ENCODE measurements around the gene SLC30A9.

Gene SLC30A9

DNA sequence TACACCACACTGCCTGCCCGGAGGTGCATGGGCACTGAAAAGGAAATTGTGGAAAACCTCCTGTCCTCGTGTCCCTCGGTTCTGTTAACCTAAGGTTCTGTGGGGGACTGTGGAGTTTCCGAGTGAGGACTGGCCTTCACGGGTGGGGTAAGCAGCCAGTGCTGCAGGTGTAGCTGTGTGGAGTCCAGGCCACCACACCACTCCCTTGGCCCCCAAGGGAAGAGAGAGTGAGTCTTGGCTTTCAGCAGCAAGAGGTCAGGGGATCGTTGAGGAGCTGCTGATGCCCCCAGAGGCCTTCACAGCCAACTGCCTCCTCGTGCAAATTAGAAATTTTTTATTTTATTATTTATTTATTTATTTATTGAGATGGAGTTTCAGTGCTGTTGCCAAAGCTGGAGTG is 141.8 kb downstream of the SLC30A9 start:
- TF ChIP-seq, protein P1, sequence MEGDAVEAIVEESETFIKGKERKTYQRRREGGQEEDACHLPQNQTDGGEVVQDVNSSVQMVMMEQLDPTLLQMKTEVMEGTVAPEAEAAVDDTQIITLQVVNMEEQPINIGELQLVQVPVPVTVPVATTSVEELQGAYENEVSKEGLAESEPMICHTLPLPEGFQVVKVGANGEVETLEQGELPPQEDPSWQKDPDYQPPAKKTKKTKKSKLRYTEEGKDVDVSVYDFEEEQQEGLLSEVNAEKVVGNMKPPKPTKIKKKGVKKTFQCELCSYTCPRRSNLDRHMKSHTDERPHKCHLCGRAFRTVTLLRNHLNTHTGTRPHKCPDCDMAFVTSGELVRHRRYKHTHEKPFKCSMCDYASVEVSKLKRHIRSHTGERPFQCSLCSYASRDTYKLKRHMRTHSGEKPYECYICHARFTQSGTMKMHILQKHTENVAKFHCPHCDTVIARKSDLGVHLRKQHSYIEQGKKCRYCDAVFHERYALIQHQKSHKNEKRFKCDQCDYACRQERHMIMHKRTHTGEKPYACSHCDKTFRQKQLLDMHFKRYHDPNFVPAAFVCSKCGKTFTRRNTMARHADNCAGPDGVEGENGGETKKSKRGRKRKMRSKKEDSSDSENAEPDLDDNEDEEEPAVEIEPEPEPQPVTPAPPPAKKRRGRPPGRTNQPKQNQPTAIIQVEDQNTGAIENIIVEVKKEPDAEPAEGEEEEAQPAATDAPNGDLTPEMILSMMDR (IDR thresholded peaks at IDR 0.05; ENCODE audit: insufficient read depth, missing control alignments) = no peak
- FAIRE-seq (no peak), DNase-seq (ENCODE audit: insufficient read length, low spot score) (no peak)

DNA sequence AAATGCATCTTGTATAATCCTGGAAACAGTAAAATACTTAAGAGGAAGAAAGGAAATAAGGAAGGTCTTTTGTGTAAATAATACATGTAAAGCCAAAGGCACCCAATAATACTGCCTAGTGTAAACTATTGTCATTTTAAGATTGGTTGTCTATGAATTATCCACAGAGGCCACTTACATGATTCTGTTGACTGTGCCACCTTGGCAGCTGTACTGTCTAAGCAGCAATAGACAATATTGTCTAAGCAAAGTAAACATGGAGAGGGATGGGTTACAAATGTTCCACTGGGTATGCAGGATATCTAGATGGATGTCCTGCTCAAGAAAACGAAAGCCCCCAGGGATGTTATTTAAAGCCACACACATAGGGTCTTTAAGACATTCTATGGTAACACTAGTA is 142.7 kb downstream of the SLC30A9 start:
- DNase-seq (ENCODE audit: insufficient read length, low spot score) = no peak
- TF ChIP-seq, protein P1 (IDR thresholded peaks at IDR 0.05; ENCODE audit: insufficient read depth, missing control alignments) = no peak
- no peak for FAIRE-seq

DNA sequence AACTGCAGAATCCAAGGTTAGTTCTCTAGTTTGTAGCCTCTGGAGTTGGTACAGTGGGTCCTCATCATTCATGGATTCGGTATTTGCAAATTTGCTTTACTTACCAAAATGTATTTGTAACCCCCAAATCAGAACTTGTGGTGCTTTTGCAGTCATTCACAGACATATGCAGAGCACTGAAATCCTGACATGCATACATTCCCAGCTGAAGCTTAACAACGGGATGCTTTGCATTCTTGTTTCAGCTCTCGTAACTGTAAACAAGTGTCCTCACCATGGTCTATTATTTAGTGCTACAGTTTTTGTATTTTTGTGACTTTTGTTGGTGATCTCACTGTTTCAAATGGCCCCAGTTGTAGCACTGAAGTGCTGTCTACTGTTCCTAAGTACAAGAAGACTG is 146.0 kb downstream of the SLC30A9 start:
- TF ChIP-seq, protein P1 (IDR thresholded peaks at IDR 0.05; ENCODE audit: insufficient read depth, missing control alignments) = no peak
- no peak for DNase-seq (ENCODE audit: insufficient read length, low spot score)
- FAIRE-seq = no peak

Data from D721Med (cell line).